Adrenal gland (tissue), 12 donors: ENCODE measurements around the gene CHCHD1. TPM values are rescaled to one million over a fixed set of nuclear protein-coding genes. Genes with fewer than 3 reads are reported as not detected.

Experiments used
- DNase-seq, 7 donors: peaks; one replicate each; pipeline ENCODE4 v3.0.0-alpha.2; 2019 to 2020
- H3K27ac ChIP-seq, 5 donors: fragments of 200-600 bp; sonication (generic) in 4 of 5; 1 replicate in 3 of 5; 2 replicates in 2 of 5; pipeline versions ENCODE4 v1.5.1 to v1.8.0; 2016 to 2020; ENCODE audit warnings: mild to moderate bottlenecking in 1 of 5
- H3K27me3 ChIP-seq: fragments of 200-600 bp; 2 replicates; pipeline ENCODE4 v1.8.0; 2021
- H3K36me3 ChIP-seq, 2 donors: fragments of 200-600 bp; replicated peaks in 1 of 2; 1 replicate in 1 of 2; 2 replicates in 1 of 2; pipeline versions ENCODE4 v1.5.1 to v1.8.0; 2018 to 2022
- H3K4me1 ChIP-seq, 2 donors: fragments of 200-600 bp; replicated peaks in 1 of 2; 1 replicate in 1 of 2; 2 replicates in 1 of 2; pipeline versions ENCODE4 v1.5.1 to v1.8.0; 2018 to 2021
- H3K4me3 ChIP-seq, 4 donors: fragments of 200-600 bp; sonication (generic) in 3 of 4; one replicate each; pipeline ENCODE4 v1.5.1; 2016 to 2018
- H3K9me3 ChIP-seq, 3 donors: fragments of 200-600 bp; sonication (generic) in 1 of 3; replicated peaks in 1 of 3; 1 replicate in 2 of 3; 2 replicates in 1 of 3; pipeline versions ENCODE4 v1.5.1 to v1.8.0; 2016 to 2021
- POLR2A ChIP-seq, 2 donors: fragments of 450-650 bp; IDR thresholded peaks; one replicate each; pipeline ENCODE4 v1.6.1; 2017; ENCODE audit warnings: antibody characterized with exemption in 2 of 2, mild to moderate bottlenecking in 2 of 2, moderate library complexity in 1 of 2
- WGBS, 4 donors: extraction: QIAGEN DNeasy Blood & Tissue Kit in 2 of 4; methylation state at CpG; one replicate each; pipeline versions ENCODE4 v1.1.5 to v1.1.7; 2013 to 2017; 5-methylcytosine and 5-hydroxymethylcytosine counted together
- intact Hi-C, 2 donors: fragments of 100-400 bp; cut with DNase I; formaldehyde crosslinking; loops; one replicate each; pipeline versions ENCODE4 v1.14.1 to v1.15.0; 2022 to 2023
- polyA plus RNA-seq, 3 donors: library from polyadenylated mRNA; stranded (reverse); fragments of 200-250 nt in 2 of 3; fragments of 350-450 nt in 1 of 3; fragmentation: Illumina TruSeq in 1 of 3; extraction: RNeasy Lipid Tissue Mini Kit (QIAGEN cat#74804) in 1 of 3; gene quantifications; one replicate each; pipeline ENCODE4 v1.2.3, GENCODE V29; 2013 to 2014
- total RNA-seq, 9 donors: library from RNA; depleted of rRNA in 4 of 9; stranded (reverse); fragments of >200 nt in 4 of 9; fragments of 120-200 nt in 1 of 9; fragmentation: NEBNext Ultra II Directional in 1 of 9; extraction: Animal tissue kit (Norgen Biotek cat#: 25700) in 1 of 9; gene quantifications; one replicate each; pipeline versions ENCODE4 v1.1.0 to v1.2.4, GENCODE V29; 2013 to 2023
- TF ChIP-seq, protein P1 (sequence below), 6 experiments: fragments of 450-650 bp in 4 of 6; fragments of 200-600 bp in 2 of 6; sonication (generic) in 1 of 6; IDR thresholded peaks; 1 replicate in 5 of 6; 2 replicates in 1 of 6; pipeline versions ENCODE4 v1.5.1 to v1.8.0; 2016 to 2021; ENCODE audit warnings: antibody characterized with exemption in 6 of 6, mild to moderate bottlenecking in 2 of 6, moderate library complexity in 1 of 6
- donor health status: healthy with polysubstance abuse.
- donor health status: Bipolar disorder and iron deficiency.
- donor health status: DM: yes; HTN: yes; CAD: no.
- donor health status: DM: no; HTN: no; CAD: no.
- donor health status: DM: no; HTN: no; CAD: no.
- donor health status: DM: yes; HTN: yes; CAD: no.

The CHCHD1 gene
- total and polyA plus RNA-seq, 12 donors, result 31.7 to 83.1 (median 47.4) TPM

DNA sequence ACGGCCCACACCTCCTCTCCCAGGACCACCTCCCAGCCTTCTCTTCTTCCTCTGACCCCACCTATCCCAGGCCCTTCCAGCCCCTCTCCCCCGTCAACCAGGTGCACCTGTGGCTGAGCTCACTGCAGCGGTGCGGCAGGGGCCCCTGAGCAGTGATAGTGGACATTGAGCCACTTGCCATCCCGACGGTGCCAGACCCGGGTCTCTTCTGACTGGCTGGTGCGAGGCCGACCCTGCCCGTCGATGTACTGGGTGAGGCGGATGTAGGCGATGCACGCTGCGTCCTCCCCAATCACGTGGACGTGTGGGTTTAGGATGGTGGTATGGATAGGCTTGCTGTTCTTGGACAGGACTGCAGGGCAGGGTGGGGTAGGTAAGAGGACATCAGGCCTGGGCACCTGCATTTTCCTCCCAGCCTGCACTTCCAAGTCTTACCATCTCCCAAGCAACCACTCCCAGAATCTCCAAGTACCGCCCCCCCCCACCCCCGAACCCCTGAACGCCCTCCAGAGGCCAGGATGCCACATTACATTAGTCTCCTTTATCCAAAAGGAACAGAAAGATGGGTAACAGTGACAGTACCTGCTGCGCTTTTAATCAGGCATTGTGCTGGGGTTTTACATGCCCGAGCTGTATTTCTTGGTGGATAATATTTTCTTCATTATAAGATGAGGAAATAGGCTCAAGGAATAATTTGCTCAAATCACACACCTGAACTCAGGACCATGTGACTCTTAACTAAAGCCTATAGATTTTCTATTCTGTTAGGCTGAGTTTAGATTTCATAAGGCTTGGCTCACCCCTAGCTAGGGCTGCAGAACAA, 33.3 kb downstream of the CHCHD1 start:
- Histone ChIP-seq H3K36me3 (peaks cover 0 to 9% of the 10 kb centered on the region in 2 donors), H3K9me3 (no peaks in the 10 kb centered on the region), H3K4me1 (peaks cover 6% of the 10 kb centered on the region in 2 donors), H3K27ac (peak overlapping the region in 1 of 5 donors; percentile 68), H3K27me3 (no peaks in the 10 kb centered on the region), H3K4me3 (no peak overlapping the region)
- TF ChIP-seq, protein P1, sequence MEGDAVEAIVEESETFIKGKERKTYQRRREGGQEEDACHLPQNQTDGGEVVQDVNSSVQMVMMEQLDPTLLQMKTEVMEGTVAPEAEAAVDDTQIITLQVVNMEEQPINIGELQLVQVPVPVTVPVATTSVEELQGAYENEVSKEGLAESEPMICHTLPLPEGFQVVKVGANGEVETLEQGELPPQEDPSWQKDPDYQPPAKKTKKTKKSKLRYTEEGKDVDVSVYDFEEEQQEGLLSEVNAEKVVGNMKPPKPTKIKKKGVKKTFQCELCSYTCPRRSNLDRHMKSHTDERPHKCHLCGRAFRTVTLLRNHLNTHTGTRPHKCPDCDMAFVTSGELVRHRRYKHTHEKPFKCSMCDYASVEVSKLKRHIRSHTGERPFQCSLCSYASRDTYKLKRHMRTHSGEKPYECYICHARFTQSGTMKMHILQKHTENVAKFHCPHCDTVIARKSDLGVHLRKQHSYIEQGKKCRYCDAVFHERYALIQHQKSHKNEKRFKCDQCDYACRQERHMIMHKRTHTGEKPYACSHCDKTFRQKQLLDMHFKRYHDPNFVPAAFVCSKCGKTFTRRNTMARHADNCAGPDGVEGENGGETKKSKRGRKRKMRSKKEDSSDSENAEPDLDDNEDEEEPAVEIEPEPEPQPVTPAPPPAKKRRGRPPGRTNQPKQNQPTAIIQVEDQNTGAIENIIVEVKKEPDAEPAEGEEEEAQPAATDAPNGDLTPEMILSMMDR (IDR thresholded peaks at IDR 0.05), result peak in 1 of 6 experiments; percentile 5
- TF ChIP-seq POLR2A (IDR thresholded peaks at IDR 0.05), result no peak
- intact Hi-C loops, result loop anchor here in 1 of 2 donors (10.0 kb wide), 1 partner anchor 60 kb away; the partner anchor contains the start of gene CAMK2G
- 43 to 86% (median 84%) methylated on average over 5 to 22 of the region's 22 CpGs for WGBS, 4 donors
- peak in 2 of 7 donors; percentile 30 to 34 for DNase-seq

DNA sequence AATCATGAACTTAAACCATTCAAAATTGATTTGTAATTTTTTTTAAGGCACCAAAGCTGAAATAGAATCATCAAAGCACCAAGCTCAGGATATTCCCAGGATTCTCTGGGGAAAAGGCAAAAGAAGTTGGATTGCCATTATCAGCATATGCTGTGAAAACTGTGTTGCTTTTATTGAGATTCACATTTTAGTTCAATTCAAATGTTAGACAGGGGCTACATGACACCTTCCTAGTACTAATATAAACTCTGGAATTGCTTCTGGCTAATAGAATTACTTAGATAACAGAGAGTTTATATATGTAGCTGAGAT, 33.8 kb downstream of the CHCHD1 start:
- peaks cover 0 to 9% of the 10 kb centered on the region in 2 donors for H3K36me3 ChIP-seq
- peaks cover 0 to under 1% of the 10 kb centered on the region in 2 donors for H3K4me1 ChIP-seq
- no peak for DNase-seq
- TF ChIP-seq POLR2A (IDR thresholded peaks at IDR 0.05), result no peak
- TF ChIP-seq, protein P1 (IDR thresholded peaks at IDR 0.05), result no peak
- H3K9me3 ChIP-seq, result no peaks in the 10 kb centered on the region
- peak overlapping the region in 1 of 5 donors; percentile 68 for H3K27ac ChIP-seq
- intact Hi-C loops, result loop anchor here in 1 of 2 donors (10.0 kb wide), 1 partner anchor 59 kb away; the partner anchor contains the start of gene CAMK2G
- no peak overlapping the region for H3K4me3 ChIP-seq
- no peaks in the 10 kb centered on the region for H3K27me3 ChIP-seq

DNA sequence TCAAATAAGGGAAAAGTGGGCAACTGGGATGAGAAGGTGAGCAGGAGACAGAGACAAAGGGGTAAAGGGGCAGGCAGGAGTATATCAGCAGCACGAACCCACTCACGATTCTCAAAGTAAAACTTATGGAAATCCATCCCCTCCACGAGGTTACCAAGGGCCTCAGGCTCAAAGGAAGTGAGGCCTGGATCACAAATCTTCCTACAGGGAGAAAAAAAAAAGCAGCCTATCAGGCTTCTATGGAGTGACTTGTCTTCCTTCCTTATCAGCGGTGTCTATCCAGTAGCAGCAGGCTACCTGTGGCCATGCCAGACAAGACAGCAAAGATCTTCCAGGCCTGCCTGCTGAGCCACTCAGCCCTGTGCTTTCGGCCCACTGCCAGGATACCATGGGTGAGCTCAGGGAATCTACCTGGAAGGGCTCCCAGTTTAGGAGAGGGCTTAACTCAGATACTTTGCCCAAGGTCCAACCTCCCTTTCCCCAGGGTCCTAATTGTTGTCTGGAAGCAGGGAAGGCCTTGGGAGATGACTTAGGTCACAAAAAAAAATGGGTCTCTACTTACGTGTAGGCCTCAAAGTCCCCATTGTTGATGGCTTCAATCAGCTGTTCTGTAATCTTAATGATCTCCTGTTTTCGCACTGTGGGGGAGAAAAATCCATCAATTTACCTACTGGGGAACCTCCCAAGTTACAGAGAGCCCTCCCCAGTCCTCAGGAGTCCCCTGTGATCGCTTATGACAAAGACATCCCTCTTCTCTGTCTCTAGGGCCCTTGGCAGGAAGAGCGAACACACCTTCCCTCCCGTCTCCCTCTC, 35.3 kb downstream of the CHCHD1 start:
- Histone ChIP-seq H3K9me3 (no peaks in the 10 kb centered on the region), H3K27ac (peak overlapping the region in 3 of 5 donors; percentile 12 to 72 (median 67)), H3K4me3 (no peak overlapping the region), H3K36me3 (peaks cover 0 to 21% of the 10 kb centered on the region in 2 donors), H3K27me3 (no peaks in the 10 kb centered on the region), H3K4me1 (no peaks in the 10 kb centered on the region)
- no peak for TF ChIP-seq POLR2A (IDR thresholded peaks at IDR 0.05)
- TF ChIP-seq, protein P1 (IDR thresholded peaks at IDR 0.05), result no peak
- 79 to 91% (median 86%) methylated on average over 8 to 10 of the region's 10 CpGs for WGBS, 4 donors
- DNase-seq, result peak in 1 of 7 donors; percentile 55
- intact Hi-C loops, result loop anchor here in 1 of 2 donors (10.0 kb wide), 1 partner anchor 58 kb away; the partner anchor contains the start of gene CAMK2G

DNA sequence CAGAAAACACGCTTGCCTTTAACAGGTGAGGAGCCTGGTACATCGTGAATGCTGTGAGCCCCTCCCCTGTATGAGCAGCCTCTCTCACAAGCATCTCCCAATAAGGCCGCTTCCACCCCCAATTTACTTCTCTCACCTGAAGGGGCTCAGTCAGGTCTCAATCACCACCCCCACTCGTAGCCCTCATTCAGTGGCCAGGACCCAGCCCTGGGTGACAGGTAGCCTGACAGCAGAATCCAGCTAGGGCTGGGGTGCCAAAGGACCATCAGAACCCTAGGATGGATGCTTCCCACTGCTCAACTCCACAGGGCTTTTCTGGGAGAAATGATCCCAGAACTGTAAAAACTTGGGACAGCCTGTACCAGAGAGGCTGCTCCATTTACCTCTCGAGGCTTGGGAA, 36.0 kb downstream of the CHCHD1 start:
- H3K9me3 ChIP-seq, result no peaks in the 10 kb centered on the region
- H3K27ac ChIP-seq, result no peak overlapping the region
- TF ChIP-seq, protein P1 (IDR thresholded peaks at IDR 0.05), result no peak
- TF ChIP-seq POLR2A (IDR thresholded peaks at IDR 0.05), result no peak
- H3K4me1 ChIP-seq, result no peaks in the 10 kb centered on the region
- no peak for DNase-seq
- intact Hi-C loops, result loop anchor here in 1 of 2 donors (10.0 kb wide), 1 partner anchor 57 kb away; the partner anchor contains the start of gene CAMK2G
- H3K27me3 ChIP-seq, result no peaks in the 10 kb centered on the region
- peaks cover 0 to 21% of the 10 kb centered on the region in 2 donors for H3K36me3 ChIP-seq
- no peak overlapping the region for H3K4me3 ChIP-seq
- 91 to 97% (median 96%) methylated on average over 4 to 5 of the region's 5 CpGs for WGBS, 4 donors
